DMS79 (cell line): Measurements from ENCODE around the gene ZFYVE9.
"Not testable (repeated sequence)": the region's sequence is repeated elsewhere in the genome, so short reads cannot be mapped to it uniquely, and the experiment has no call there.

Experiments
- DNase-seq: peaks from one replicate; lab custom pipeline; 2025; lab: John Stamatoyannopoulos, UW

ZFYVE9 gene

GRCh38 chr1:52368383-52369172 lies 226.7 kb downstream of the ZFYVE9 start:
- DNase-seq: peak; percentile 50

- not testable (repeated sequence) for DNase-seq
Observed at GRCh38 chr1:52369851-52370250, 228.0 kb downstream of the ZFYVE9 start.

GRCh38 chr1:52385376-52385775 lies 243.5 kb downstream of the ZFYVE9 start:
- DNase-seq: no peak

GRCh38 chr1:52386458-52386857 lies 244.6 kb downstream of the ZFYVE9 start:
- no peak for DNase-seq

GRCh38 chr1:52393174-52393573 lies 251.3 kb downstream of the ZFYVE9 start:
- no peak for DNase-seq
